Measurements from ENCODE around the gene RIPOR3.
"Not testable (repeated sequence)": the region's sequence is repeated elsewhere in the genome, so short reads cannot be mapped to it uniquely, and the experiment has no call there.

Gene RIPOR3

GRCh38 chr20:50572938-50573777, 118.2 kb downstream of the RIPOR3 start:
- no peak for DNase-seq (ENCODE audit: low read depth)

- no peak for DNase-seq (ENCODE audit: low read depth)
Measured at GRCh38 chr20:50571466-50571865, 119.9 kb downstream of the RIPOR3 start.

- DNase-seq (ENCODE audit: low read depth), result no peak
Measured at GRCh38 chr20:50569864-50570836, 121.2 kb downstream of the RIPOR3 start.

GRCh38 chr20:50569487-50569863, 121.9 kb downstream of the RIPOR3 start:
- not testable (repeated sequence) for DNase-seq (ENCODE audit: low read depth)

GRCh38 chr20:50568549-50568942, 122.8 kb downstream of the RIPOR3 start:
- DNase-seq (ENCODE audit: low read depth), result no peak

GRCh38 chr20:50567860-50568548, 123.3 kb downstream of the RIPOR3 start:
- DNase-seq (ENCODE audit: low read depth), result no peak

GRCh38 chr20:50565871-50566270, 125.5 kb downstream of the RIPOR3 start:
- DNase-seq (ENCODE audit: low read depth), result no peak

GRCh38 chr20:50565383-50565782, 126.0 kb downstream of the RIPOR3 start:
- no peak for DNase-seq (ENCODE audit: low read depth)

- no peak for DNase-seq (ENCODE audit: low read depth)
Measured at GRCh38 chr20:50563133-50563944, 128.0 kb downstream of the RIPOR3 start.

GRCh38 chr20:50562262-50562701, 129.1 kb downstream of the RIPOR3 start:
- DNase-seq (ENCODE audit: low read depth), result no peak

GRCh38 chr20:50561379-50562078, 129.8 kb downstream of the RIPOR3 start:
- no peak for DNase-seq (ENCODE audit: low read depth)

GRCh38 chr20:50560867-50561266, 130.5 kb downstream of the RIPOR3 start:
- DNase-seq (ENCODE audit: low read depth), result no peak

GRCh38 chr20:50559856-50560638, 131.3 kb downstream of the RIPOR3 start:
- no peak for DNase-seq (ENCODE audit: low read depth)

- DNase-seq (ENCODE audit: low read depth), result no peak
Measured at GRCh38 chr20:50559149-50559548, 132.2 kb downstream of the RIPOR3 start.

GRCh38 chr20:50558483-50558925, 132.8 kb downstream of the RIPOR3 start:
- DNase-seq (ENCODE audit: low read depth), result no peak

- no peak for DNase-seq (ENCODE audit: low read depth)
Measured at GRCh38 chr20:50557549-50558134, 133.7 kb downstream of the RIPOR3 start.

- DNase-seq (ENCODE audit: low read depth), result no peak
Measured at GRCh38 chr20:50555662-50556061, 135.7 kb downstream of the RIPOR3 start.

GRCh38 chr20:50554694-50555579, 136.4 kb downstream of the RIPOR3 start:
- DNase-seq (ENCODE audit: low read depth), result no peak

All from activated T-helper 1 cell treated with Interleukin-2 at 50 U/mL for 16 hours (primary cell).